Natural killer cell (primary cell): ENCODE measurements around the gene ZNF618. TPM values are rescaled to one million over a fixed set of nuclear protein-coding genes. Genes with fewer than 3 reads are reported as not detected.
A peak's percentile ranks its signal among the peaks of the same experiment; 100 is the strongest.
"Not testable (repeated sequence)": the region's sequence is repeated elsewhere in the genome, so short reads cannot be mapped to it uniquely, and the experiment has no call there.

ENCODE experiments used
- ATAC-seq, 3 donors: fragments of 150-1000 bp in 2 of 3; fragments of 200-7000 bp in 1 of 3; cut with Tn5 transposase; 1 replicate in 1 of 3; 2 replicates in 2 of 3; pipeline ENCODE4 v1.10.0; 2021; ENCODE audit warnings: mild to moderate bottlenecking in 2 of 3, moderate library complexity in 2 of 3
- DNase-seq, 2 donors: peaks; one replicate each; pipeline versions ENCODE4 v3.0.0 to v3.0.0-alpha.2; 2013 to 2021; ENCODE audit warnings: mixed read lengths in 1 of 2
- H3K27ac ChIP-seq: one replicate; pipeline ENCODE4 v1.5.1; 2013; ENCODE audit warnings: mild to moderate bottlenecking, low read length
- H3K27me3 ChIP-seq: one replicate; pipeline ENCODE4 v1.6.1; 2013; ENCODE audit warnings: low read length; ENCODE audit not compliant: control insufficient read depth, insufficient read depth
- H3K36me3 ChIP-seq: one replicate; pipeline ENCODE4 v1.6.1; 2013; ENCODE audit warnings: low read length; ENCODE audit not compliant: control insufficient read depth, insufficient read depth
- H3K4me1 ChIP-seq: one replicate; pipeline ENCODE4 v1.6.1; 2013; ENCODE audit warnings: low read length; ENCODE audit not compliant: control insufficient read depth, insufficient read depth
- H3K4me3 ChIP-seq: one replicate; pipeline ENCODE4 v1.5.1; 2013; ENCODE audit warnings: low read length
- H3K9me3 ChIP-seq: one replicate; pipeline ENCODE4 v1.6.1; 2013; ENCODE audit warnings: low read length; ENCODE audit not compliant: control insufficient read depth, insufficient read depth
- H3K27ac Mint-ChIP-seq, 2 donors: one replicate each; pipeline ENCODE4 v1.8.0; 2022; ENCODE audit warnings: mild to moderate bottlenecking in 2 of 2, mixed read lengths in 2 of 2, moderate library complexity in 1 of 2
- H3K27me3 Mint-ChIP-seq, 2 donors: one replicate each; pipeline ENCODE4 v1.8.0; 2022; ENCODE audit warnings: low read depth in 2 of 2, mixed read lengths in 2 of 2
- H3K36me3 Mint-ChIP-seq: one replicate; pipeline ENCODE4 v1.8.0; 2022; ENCODE audit warnings: mixed read lengths
- H3K4me1 Mint-ChIP-seq, 2 donors: one replicate each; pipeline ENCODE4 v1.8.0; 2022; ENCODE audit warnings: mixed read lengths in 2 of 2
- H3K4me3 Mint-ChIP-seq: one replicate; pipeline ENCODE4 v1.8.0; 2022; ENCODE audit warnings: mild to moderate bottlenecking, moderate library complexity, mixed read lengths
- H3K9me3 Mint-ChIP-seq, 2 donors: one replicate each; pipeline ENCODE4 v1.8.0; 2022; ENCODE audit warnings: mixed read lengths in 2 of 2
- WGBS: methylation state at CpG from one replicate; pipeline ENCODE4 v1.1.7; 2013; ENCODE audit warnings: missing lambda C conversion rate; ENCODE audit not compliant: insufficient coverage; 5-methylcytosine and 5-hydroxymethylcytosine counted together
- intact Hi-C: fragments of 100-400 bp; cut with micrococcal nuclease; formaldehyde crosslinking; loops from one replicate; pipeline ENCODE4 v1.14.2; 2022
- total RNA-seq, 4 donors: library from RNA; stranded (reverse); fragments of 120-200 nt in 1 of 4; gene quantifications; one replicate each; pipeline versions ENCODE4 v1.2.3 to v1.2.4, GENCODE V29; 2013 to 2022
- TF ChIP-seq, protein P1 (sequence below): fragments of 200-600 bp; IDR thresholded peaks from one replicate; pipeline ENCODE4 v1.8.0; 2022; ENCODE audit warnings: antibody characterized with exemption

ZNF618 gene
- total RNA-seq, 3 donors from 2014 or later (not counting 1 experiment from before 2014, with no cell fraction given), result 9.2 to 10.7 (median 10.0) TPM

GRCh38 chr9:113996531-113997001 is 120.5 kb downstream of the ZNF618 start:
- no peak for ATAC-seq
- 95% methylated on average over 6 of the region's 6 CpGs for WGBS
- intact Hi-C loops, result no loop called here
- Mint-ChIP-seq H3K36me3 (no peaks in the 10 kb centered on the region), H3K4me3 (no peak overlapping the region), H3K9me3 (no peaks in the 10 kb centered on the region), H3K27ac (no peak overlapping the region), H3K27me3 (no peaks in the 10 kb centered on the region), H3K4me1 (peaks cover 21 to 28% of the 10 kb centered on the region in 2 donors)
- TF ChIP-seq, protein P1, sequence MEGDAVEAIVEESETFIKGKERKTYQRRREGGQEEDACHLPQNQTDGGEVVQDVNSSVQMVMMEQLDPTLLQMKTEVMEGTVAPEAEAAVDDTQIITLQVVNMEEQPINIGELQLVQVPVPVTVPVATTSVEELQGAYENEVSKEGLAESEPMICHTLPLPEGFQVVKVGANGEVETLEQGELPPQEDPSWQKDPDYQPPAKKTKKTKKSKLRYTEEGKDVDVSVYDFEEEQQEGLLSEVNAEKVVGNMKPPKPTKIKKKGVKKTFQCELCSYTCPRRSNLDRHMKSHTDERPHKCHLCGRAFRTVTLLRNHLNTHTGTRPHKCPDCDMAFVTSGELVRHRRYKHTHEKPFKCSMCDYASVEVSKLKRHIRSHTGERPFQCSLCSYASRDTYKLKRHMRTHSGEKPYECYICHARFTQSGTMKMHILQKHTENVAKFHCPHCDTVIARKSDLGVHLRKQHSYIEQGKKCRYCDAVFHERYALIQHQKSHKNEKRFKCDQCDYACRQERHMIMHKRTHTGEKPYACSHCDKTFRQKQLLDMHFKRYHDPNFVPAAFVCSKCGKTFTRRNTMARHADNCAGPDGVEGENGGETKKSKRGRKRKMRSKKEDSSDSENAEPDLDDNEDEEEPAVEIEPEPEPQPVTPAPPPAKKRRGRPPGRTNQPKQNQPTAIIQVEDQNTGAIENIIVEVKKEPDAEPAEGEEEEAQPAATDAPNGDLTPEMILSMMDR, result no peak
- Histone ChIP-seq H3K9me3 (no peaks in the 10 kb centered on the region), H3K36me3 (no peaks in the 10 kb centered on the region), H3K4me3 (no peak overlapping the region), H3K4me1 (peaks cover 21% of the 10 kb centered on the region), H3K27me3 (no peaks in the 10 kb centered on the region), H3K27ac (no peak overlapping the region)
- DNase-seq, result no peak

DNA sequence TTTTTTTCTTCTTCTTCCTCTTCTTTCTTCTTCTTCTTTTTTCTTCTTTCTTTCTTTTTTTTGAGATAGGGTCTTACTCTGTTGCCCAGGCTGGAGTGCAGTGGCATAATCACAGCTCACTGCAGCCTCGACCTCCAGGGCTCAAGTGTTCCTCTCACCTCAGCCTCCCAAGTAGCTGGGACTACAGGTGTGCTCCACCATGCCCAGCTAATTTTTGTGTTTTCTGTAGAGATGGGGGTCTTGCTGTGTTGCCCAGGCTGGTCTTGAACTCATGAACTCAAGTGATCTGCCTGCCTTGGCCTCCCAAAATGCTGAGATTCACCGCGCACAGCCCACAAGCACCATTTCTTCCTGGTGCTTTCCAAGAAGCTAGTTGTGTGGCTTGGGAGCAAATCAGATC is 121.0 kb downstream of the ZNF618 start:
- H3K27me3 Mint-ChIP-seq, H3K4me3 Mint-ChIP-seq, DNase-seq, H3K27ac Mint-ChIP-seq, H3K4me3 ChIP-seq, H3K36me3 Mint-ChIP-seq, H3K9me3 ChIP-seq, intact Hi-C loops, H3K27me3 ChIP-seq, H3K9me3 Mint-ChIP-seq, ATAC-seq, H3K36me3 ChIP-seq, H3K27ac ChIP-seq: not testable (repeated sequence)
- H3K4me1 ChIP-seq, result peaks cover 19% of the 10 kb centered on the region
- H3K4me1 Mint-ChIP-seq, result peaks cover 16 to 23% of the 10 kb centered on the region in 2 donors
- 98% methylated on average over 3 of the region's 3 CpGs for WGBS

DNA sequence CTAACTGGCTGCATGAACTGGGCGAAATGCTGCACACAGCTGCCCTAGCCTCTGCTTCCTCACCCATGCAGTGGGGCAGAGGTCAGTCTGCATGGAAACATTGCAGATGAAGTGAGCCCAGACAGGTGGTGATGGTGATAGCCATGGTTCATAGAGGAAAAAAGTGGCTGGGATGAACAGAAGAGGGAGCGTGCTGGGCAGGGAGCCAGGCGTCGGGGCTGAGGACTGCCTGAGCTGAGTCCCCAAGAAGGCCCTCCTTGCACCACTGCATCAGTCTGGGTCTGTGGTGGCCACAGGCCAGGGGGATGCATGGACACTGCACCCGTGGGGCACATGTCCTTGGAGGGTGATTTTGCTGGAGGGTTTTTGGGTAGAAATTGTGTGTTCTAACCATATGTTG is 121.5 kb downstream of the ZNF618 start:
- Mint-ChIP-seq H3K4me1 (peaks cover 14 to 18% of the 10 kb centered on the region in 2 donors), H3K4me3 (no peak overlapping the region), H3K36me3 (no peaks in the 10 kb centered on the region), H3K27me3 (no peaks in the 10 kb centered on the region), H3K27ac (no peak overlapping the region), H3K9me3 (no peaks in the 10 kb centered on the region)
- Histone ChIP-seq H3K27ac (no peak overlapping the region), H3K9me3 (no peaks in the 10 kb centered on the region), H3K4me1 (peaks cover 14% of the 10 kb centered on the region), H3K4me3 (no peak overlapping the region), H3K27me3 (no peaks in the 10 kb centered on the region), H3K36me3 (no peaks in the 10 kb centered on the region)
- ATAC-seq (no peak), DNase-seq (no peak)
- WGBS, result 95% methylated on average over 5 of the region's 5 CpGs
- intact Hi-C loops, result no loop called here
- TF ChIP-seq, protein P1, result no peak

- H3K27ac ChIP-seq, result no peak overlapping the region
- Mint-ChIP-seq H3K27ac (no peak overlapping the region), H3K4me1 (peaks cover 9 to 13% of the 10 kb centered on the region in 2 donors), H3K9me3 (no peaks in the 10 kb centered on the region), H3K36me3 (no peaks in the 10 kb centered on the region), H3K4me3 (no peak overlapping the region), H3K27me3 (no peaks in the 10 kb centered on the region)
- no peaks in the 10 kb centered on the region for H3K36me3 ChIP-seq
- intact Hi-C loops, result no loop called here
- 89% methylated on average over 11 of the region's 11 CpGs for WGBS
- TF ChIP-seq, protein P1, result no peak
- ATAC-seq, result no peak
- no peaks in the 10 kb centered on the region for H3K9me3 ChIP-seq
- H3K4me3 ChIP-seq, result no peak overlapping the region
- peaks cover 9% of the 10 kb centered on the region for H3K4me1 ChIP-seq
- peak in 1 of 2 donors; percentile 4 for DNase-seq
- H3K27me3 ChIP-seq, result no peaks in the 10 kb centered on the region
These were observed 122.0 kb downstream of the ZNF618 start for GRCh38 chr9:113998114-113998513.
